Measurements from ENCODE around the gene MCF2L2.

DNA sequence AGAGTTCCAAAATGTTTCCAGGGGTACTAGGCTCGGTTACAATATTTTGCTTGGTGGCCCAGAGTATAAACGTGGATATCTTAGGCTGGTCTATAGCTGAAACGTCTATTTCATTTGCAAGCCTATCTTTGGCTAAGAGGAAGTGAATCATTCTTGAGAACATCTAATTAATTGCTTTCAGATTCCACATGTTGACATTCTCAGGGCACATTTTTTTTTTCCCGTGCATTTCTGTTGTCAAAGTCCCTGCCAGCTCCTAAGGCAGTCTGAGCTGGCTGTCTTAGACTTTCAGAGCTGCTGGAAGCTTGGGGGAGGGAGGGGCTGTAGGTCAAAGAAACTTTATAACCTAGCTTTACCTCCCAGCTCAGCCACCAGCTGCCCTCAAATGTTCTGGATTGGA is 242.7 kb downstream of the MCF2L2 start:
- TF ChIP-seq, protein P1, sequence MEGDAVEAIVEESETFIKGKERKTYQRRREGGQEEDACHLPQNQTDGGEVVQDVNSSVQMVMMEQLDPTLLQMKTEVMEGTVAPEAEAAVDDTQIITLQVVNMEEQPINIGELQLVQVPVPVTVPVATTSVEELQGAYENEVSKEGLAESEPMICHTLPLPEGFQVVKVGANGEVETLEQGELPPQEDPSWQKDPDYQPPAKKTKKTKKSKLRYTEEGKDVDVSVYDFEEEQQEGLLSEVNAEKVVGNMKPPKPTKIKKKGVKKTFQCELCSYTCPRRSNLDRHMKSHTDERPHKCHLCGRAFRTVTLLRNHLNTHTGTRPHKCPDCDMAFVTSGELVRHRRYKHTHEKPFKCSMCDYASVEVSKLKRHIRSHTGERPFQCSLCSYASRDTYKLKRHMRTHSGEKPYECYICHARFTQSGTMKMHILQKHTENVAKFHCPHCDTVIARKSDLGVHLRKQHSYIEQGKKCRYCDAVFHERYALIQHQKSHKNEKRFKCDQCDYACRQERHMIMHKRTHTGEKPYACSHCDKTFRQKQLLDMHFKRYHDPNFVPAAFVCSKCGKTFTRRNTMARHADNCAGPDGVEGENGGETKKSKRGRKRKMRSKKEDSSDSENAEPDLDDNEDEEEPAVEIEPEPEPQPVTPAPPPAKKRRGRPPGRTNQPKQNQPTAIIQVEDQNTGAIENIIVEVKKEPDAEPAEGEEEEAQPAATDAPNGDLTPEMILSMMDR (IDR thresholded peaks at IDR 0.05): no peak
- TF ChIP-seq POLR2A (IDR thresholded peaks at IDR 0.05) (no peak), EP300 (IDR thresholded peaks at IDR 0.05) (no peak)
